Erythroblast (primary cell): ENCODE data around the gene PRSS23.

Source experiments
- GATA1 ChIP-seq: IDR thresholded peaks from 2 replicates; pipeline ENCODE4 v1.6.1; 2011; ENCODE audit warnings: low read depth, mild to moderate bottlenecking, control low read depth, low read length, moderate library complexity
- POLR2A ChIP-seq: IDR thresholded peaks from 2 replicates; pipeline ENCODE4 v1.6.1; 2011; ENCODE audit warnings: mild to moderate bottlenecking, low read length

DNA sequence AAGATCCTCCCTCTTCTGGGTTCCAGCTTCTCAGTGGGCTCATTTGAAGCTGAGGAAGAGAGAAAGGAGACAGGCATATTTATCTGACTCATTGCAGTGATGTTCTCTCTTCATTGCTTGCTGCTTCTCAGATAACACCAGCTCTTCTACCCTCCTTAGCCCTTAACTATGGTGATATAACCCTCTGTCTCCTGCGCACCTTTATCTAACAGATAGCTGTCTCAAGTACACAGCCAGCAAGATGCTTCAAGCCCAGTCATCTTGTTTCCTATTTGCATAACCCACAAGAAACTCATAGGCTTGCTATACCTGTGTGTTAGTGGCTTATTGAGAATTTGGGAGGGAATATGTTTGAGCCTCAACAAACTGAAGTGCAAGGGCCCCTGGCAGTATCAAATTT lies 12.6 kb downstream of the PRSS23 start:
- TF ChIP-seq POLR2A = no peak
- no peak for TF ChIP-seq GATA1
